SU-DHL-6 (cell line): ENCODE data around the gene CLIP2.

Experiments
- H2AFZ ChIP-seq: fragments of 200-600 bp; sonication (generic); 2 replicates; pipeline ENCODE4 v1.6.1; 2014; ENCODE audit warnings: low read depth, mild to moderate bottlenecking, moderate library complexity, mixed read lengths, antibody characterized with exemption, low read length; ENCODE audit not compliant: severe bottlenecking
- H3F3A ChIP-seq: fragments of 200-600 bp; shearing (Covaris generic); 2 replicates; pipeline ENCODE4 v1.6.0; 2016; ENCODE audit warnings: antibody characterized with exemption, mild to moderate bottlenecking; ENCODE audit not compliant: insufficient read depth
- H3K27ac ChIP-seq: fragments of 200-600 bp; sonication (generic); 2 replicates; pipeline ENCODE4 v1.5.1; 2016; ENCODE audit warnings: low read depth, mild to moderate bottlenecking, low read length, moderate library complexity, mixed read lengths
- H3K27me3 ChIP-seq: fragments of 200-600 bp; sonication (generic), shearing (Covaris generic); 2 replicates; pipeline ENCODE4 v1.6.0; 2014; ENCODE audit warnings: mild to moderate bottlenecking, low read length
- H3K36me3 ChIP-seq: fragments of 200-600 bp; sonication (generic); 2 replicates; pipeline ENCODE4 v1.6.1; 2014; ENCODE audit warnings: mild to moderate bottlenecking, low read length, mixed read lengths
- H3K4me2 ChIP-seq: fragments of 300-600, 200-600 bp; shearing (Covaris generic), sonication (generic); 2 replicates; pipeline ENCODE4 v1.6.0; 2014; ENCODE audit warnings: low read length, low read depth, mild to moderate bottlenecking; ENCODE audit not compliant: poor library complexity, severe bottlenecking
- H3K4me3 ChIP-seq: fragments of 200-600 bp; sonication (generic); 2 replicates; pipeline ENCODE4 v1.5.1; 2014; ENCODE audit warnings: antibody characterized with exemption, low read length, mild to moderate bottlenecking, mixed read lengths; ENCODE audit not compliant: insufficient read depth, poor library complexity, severe bottlenecking
- H3K79me2 ChIP-seq: fragments of 200-600 bp; sonication (generic); 2 replicates; pipeline ENCODE4 v1.6.1; 2014; ENCODE audit warnings: mild to moderate bottlenecking, low read length, moderate library complexity; ENCODE audit not compliant: insufficient read depth
- H3K9ac ChIP-seq: fragments of 200-600 bp; sonication (generic); 2 replicates; pipeline ENCODE4 v1.7.0; 2014; ENCODE audit warnings: mild to moderate bottlenecking, low read length
- H3K9me2 ChIP-seq: fragments of 200-600 bp; sonication (generic); replicated peaks from 2 replicates; pipeline ENCODE4 v1.6.1; 2014; ENCODE audit warnings: low read length; ENCODE audit not compliant: insufficient read depth
- H3K9me3 ChIP-seq: fragments of 200-600 bp; sonication (generic); 2 replicates; pipeline ENCODE4 v1.6.1; 2014; ENCODE audit warnings: low read length, mixed read lengths; ENCODE audit not compliant: insufficient read depth
- H4K20me1 ChIP-seq: fragments of 200-600 bp; sonication (generic); 2 replicates; pipeline ENCODE4 v1.6.1; 2014; ENCODE audit warnings: low read depth, mild to moderate bottlenecking, antibody characterized with exemption, low read length, moderate library complexity, mixed read lengths
- CTCF ChIP-seq: fragments of 200-600 bp; sonication (generic); IDR thresholded peaks from one replicate; pipeline ENCODE4 v1.5.1; 2017; ENCODE audit warnings: antibody characterized with exemption, mild to moderate bottlenecking, low read length, moderate library complexity; ENCODE audit not compliant: insufficient read depth, poor library complexity, severe bottlenecking
- EZH2phosphoT487 ChIP-seq: fragments of 200-600 bp; sonication (generic), shearing (Covaris generic); conservative IDR thresholded peaks from 2 replicates; pipeline ENCODE4 v1.6.1; 2018; ENCODE audit warnings: mild to moderate bottlenecking, antibody characterized with exemption, low read length, moderate library complexity, mixed read lengths

The CLIP2 gene

GRCh38 chr7:74289018-74289658 is at the start of gene CLIP2:
Gene CLIP2, plus strand, starts transcription at chr7:74289407. Its CDS starts 28,140 bp downstream, at chr7:74317547.
- Histone ChIP-seq H3K9me2 (no peaks in the 10 kb centered on the region), H3F3A (no peaks in the 10 kb centered on the region), H3K4me2 (peak within 1 kb of the TSS; percentile 64), H3K9ac (peak within 1 kb of the TSS; percentile 46; the same call in 1 of the 2 replicates), H3K9me3 (no peaks in the 10 kb centered on the region), H3K27ac (no peak within 1 kb of the TSS), H3K79me2 (no peaks in the 10 kb centered on the region), H3K27me3 (no peaks in the 10 kb centered on the region), H3K36me3 (no peaks in the 10 kb centered on the region), H2AFZ (peak within 1 kb of the TSS; percentile 63), H4K20me1 (no peaks in the 10 kb centered on the region), H3K4me3 (peak within 1 kb of the TSS; percentile 49)
- TF ChIP-seq EZH2phosphoT487 (no peak), CTCF (no peak)

- Histone ChIP-seq H3F3A (no peaks in the 10 kb centered on the region), H3K79me2 (no peaks in the 10 kb centered on the region), H3K9me3 (no peaks in the 10 kb centered on the region), H2AFZ (no peak overlapping the region), H4K20me1 (no peaks in the 10 kb centered on the region), H3K36me3 (peaks cover 10% of the 10 kb centered on the region; the same call in 1 of the 2 replicates), H3K4me2 (no peak overlapping the region), H3K4me3 (no peak overlapping the region), H3K27me3 (no peaks in the 10 kb centered on the region), H3K9ac (no peak overlapping the region), H3K27ac (no peak overlapping the region), H3K9me2 (no peaks in the 10 kb centered on the region)
- TF ChIP-seq EZH2phosphoT487 (no peak), CTCF (no peak)
Observed at GRCh38 chr7:74240482-74240881, 48.7 kb upstream of the CLIP2 start.

- no peak overlapping the region for H3K4me3 ChIP-seq
- no peak overlapping the region for H2AFZ ChIP-seq
- TF ChIP-seq EZH2phosphoT487 (no peak), CTCF (no peak)
- H3K79me2 ChIP-seq: no peaks in the 10 kb centered on the region
- no peak overlapping the region for H3K27ac ChIP-seq
- H3K9me3 ChIP-seq: no peaks in the 10 kb centered on the region
- H4K20me1 ChIP-seq: no peaks in the 10 kb centered on the region
- no peaks in the 10 kb centered on the region for H3K9me2 ChIP-seq
- peaks cover 15% of the 10 kb centered on the region; the same call in 1 of the 2 replicates for H3K36me3 ChIP-seq
- no peaks in the 10 kb centered on the region for H3F3A ChIP-seq
- H3K27me3 ChIP-seq: no peaks in the 10 kb centered on the region
- no peak overlapping the region for H3K9ac ChIP-seq
- no peak overlapping the region for H3K4me2 ChIP-seq
Observed at GRCh38 chr7:74242122-74242443, 47.1 kb upstream of the CLIP2 start.
